Posterior cingulate gyrus (tissue), 11 donors: Measurements from ENCODE around the gene LRRC8B.
A peak's percentile ranks its signal among the peaks of the same experiment; 100 is the strongest.
"Not testable (repeated sequence)": the region's sequence is repeated elsewhere in the genome, so short reads cannot be mapped to it uniquely, and the experiment has no call there.

Experiments
- DNase-seq, 10 donors: peaks; one replicate each; pipeline versions ENCODE4 v3.0.0 to v3.0.0-alpha.2; 2020 to 2021; ENCODE audit warnings: mixed read lengths in 3 of 10
- intact Hi-C: fragments of 100-400 bp; cut with DNase I; formaldehyde crosslinking; loops from one replicate; pipeline ENCODE4 v1.15.1; 2023

The LRRC8B gene

DNA sequence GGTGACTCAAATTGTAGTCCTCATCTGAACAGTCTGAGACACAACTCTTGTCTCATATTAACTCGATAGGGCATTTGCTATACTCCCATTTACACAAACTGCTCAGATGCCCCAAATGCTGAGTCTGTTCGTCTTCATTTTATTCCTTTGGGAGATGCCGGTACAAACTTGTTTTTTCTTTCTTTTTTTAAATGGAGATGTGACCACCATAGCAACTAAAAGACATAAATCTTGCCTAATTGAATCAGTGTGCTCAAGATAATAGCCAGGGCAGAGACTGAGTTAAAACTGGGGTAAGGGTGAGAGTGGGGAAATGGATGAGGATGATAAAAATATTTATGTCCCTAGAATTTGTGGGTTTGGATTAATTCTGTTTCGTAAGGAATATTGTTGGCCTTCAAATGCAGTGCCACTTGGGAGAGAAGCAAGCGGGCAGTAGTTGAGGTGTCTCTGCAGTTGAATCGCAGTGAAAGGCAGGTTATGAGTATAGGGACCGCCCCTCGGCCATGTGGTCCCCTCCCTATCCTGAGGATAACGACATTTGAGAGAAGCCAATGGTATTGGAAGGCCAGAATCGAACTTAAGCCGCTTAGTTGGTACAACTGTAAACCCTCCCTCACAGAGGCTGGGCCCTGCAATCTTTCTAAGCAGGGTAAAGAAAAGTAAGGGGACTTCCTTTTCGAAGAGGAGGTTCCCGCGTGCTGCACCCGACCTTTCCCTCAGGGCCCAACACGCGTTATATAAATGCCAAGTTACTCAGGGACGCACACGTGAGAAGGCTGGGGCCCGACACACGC, 859 bp upstream of the LRRC8B start:
- DNase-seq = peak in 1 of 10 donors; percentile 24
- intact Hi-C loops = loop anchor here (1.0 to 5.0 kb wide), 2 partner anchors 110 to 239 kb away; partner anchors contain the start of gene LRRC8C

DNA sequence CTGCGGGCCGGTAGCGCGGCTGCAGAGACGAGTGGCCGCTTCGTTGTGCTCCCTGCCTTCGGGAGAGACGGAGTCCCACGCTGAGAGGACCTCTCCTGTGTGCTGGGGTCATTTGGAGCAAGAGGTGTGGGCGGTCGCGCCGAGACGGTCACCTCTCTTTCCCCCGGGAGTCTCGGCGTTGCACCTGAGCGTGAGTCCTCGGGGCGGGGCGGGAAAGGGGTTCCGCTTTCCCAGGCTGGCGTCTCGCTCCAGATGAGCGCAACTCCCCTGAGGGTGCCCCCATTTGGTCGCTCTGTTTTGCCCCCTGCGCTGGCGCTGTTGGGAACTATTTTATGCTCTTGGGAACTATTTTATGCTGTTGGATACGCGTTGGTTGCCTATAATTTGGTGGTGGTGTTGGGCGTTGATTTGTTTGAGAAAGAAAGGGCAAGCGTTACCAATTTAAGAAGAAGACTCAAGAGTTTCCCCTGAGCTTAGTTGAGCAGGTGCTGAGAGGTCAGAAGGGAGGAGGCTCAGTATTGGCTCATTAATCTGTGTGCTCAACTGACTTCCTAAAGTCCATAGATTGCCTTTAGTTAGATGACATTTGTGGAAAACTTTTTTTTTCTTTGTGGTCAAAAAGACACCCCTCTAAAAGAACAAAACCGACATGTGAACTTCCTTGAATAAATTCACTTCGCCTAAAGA, 683 bp downstream of the LRRC8B start:
- peak; percentile 21 to 90 (median 42) for DNase-seq
- intact Hi-C loops = no loop called here

DNA sequence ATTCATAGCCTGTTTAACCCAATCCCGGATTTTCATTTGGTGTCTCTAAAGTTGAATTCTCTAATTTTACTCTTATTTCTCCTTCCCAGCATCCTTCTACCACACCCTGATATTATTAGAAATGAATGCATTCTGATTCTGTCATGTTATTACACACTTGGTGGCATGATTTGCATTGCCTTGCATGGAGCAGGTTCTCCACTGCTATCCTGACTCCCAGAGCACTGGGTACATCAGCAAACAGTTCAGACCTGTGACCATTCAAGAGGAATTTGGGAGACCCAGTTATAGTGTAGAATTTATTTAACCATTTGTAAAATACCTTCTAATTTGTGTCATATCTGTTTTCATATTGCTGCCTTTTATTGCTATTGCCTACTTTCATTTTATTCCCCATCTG, 2.6 kb downstream of the LRRC8B start:
- intact Hi-C loops = no loop called here
- no peak for DNase-seq

DNA sequence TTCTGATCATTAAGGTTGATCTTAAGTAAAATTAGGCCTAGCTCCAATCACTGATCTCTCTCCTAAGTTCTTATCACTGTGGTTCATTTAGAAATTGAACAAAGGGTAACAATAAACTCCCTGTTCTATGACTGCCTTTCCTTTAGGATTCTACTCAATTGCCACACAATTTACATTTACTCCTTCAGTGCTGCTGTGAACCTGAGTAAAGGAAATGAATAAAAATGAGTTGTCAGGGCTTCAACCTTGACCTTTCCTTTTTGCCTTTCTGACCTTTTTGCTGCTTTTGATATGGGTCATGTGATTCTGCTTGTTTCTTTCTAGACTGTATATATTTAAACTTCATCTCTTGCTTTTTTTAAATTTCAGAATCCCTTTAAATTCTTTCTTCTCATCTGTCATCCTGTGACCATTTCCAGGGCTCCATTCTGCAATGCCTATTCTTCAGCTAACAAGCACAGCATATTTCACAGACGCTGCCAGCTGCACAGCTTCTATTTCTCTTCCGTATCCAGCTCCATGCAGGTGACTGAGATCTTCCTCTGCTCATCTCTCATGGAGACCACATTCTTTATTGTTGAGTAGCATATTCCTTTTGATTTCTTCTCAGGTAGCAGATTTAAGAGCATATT, 3.2 kb downstream of the LRRC8B start:
- intact Hi-C loops = no loop called here
- peak in 1 of 10 donors; percentile 22 for DNase-seq

DNA sequence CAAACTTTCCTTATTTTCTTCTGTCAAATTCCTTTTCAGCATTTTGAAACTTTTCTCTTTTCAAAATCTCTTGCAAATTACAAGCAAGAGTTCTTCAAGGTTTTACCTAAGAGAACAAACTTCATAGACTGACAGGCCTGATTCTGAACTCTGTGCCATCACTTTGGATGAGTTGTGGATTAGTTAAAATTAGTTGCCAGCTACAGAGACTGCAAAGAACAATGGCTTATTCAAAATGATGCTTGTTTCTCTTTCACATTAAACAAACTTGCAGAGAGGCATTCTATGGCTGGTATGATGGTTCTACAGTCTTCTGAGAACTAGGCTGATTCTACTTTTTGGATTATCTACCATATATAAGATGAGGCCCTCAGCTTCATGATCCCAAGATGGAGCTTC, 3.8 kb downstream of the LRRC8B start:
- no peak for DNase-seq
- intact Hi-C loops = no loop called here

DNA sequence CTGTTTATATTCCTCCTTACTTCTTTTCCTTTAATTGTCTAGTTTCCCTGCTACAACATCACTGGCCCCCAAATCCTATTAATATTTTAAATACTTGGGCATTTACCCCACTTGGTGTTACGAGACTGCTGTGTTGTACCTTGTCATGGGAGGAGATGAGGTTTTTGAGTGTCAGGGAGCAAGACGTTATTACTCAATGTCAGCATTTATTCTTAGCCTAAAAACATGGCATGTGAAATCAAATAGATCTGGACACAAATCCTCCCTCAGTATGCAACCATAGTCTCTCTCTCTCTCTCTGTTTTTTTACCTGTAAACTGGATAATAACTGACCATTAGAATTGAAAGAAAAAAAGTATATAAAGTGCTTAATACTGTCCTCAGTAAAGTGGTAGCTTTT, 4.6 kb downstream of the LRRC8B start:
- DNase-seq = no peak
- intact Hi-C loops = no loop called here

DNA sequence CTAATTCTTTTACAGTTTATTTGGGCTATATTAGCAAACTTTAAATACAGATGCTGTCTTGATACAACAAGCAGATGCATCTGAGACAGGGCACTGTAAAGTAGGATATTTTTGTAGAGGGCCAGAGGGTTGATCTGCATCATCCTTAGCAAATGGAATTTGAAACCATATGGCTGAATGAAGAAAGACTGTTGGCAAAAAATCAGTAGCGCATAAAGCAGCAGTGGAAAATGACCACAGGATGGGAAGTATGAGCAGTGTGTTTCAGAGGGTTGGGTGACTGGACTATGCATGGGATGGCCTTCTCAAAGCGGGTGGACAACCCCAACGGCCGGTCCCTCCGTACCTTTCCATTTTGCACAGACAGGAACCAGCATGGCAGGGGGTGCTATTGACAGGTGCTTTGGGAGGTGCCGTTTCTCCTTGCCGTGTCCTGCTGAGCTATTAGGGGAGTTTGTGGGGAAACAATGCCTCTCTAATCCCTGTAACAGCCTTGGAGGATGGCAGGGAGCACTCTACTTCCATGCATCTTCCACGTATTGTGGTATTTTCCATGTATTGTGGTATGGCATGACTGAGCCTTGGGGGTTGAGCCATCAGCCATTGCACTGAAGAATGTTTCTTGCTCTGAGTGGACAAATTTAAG, 5.9 kb downstream of the LRRC8B start:
- intact Hi-C loops = no loop called here
- DNase-seq = no peak

DNA sequence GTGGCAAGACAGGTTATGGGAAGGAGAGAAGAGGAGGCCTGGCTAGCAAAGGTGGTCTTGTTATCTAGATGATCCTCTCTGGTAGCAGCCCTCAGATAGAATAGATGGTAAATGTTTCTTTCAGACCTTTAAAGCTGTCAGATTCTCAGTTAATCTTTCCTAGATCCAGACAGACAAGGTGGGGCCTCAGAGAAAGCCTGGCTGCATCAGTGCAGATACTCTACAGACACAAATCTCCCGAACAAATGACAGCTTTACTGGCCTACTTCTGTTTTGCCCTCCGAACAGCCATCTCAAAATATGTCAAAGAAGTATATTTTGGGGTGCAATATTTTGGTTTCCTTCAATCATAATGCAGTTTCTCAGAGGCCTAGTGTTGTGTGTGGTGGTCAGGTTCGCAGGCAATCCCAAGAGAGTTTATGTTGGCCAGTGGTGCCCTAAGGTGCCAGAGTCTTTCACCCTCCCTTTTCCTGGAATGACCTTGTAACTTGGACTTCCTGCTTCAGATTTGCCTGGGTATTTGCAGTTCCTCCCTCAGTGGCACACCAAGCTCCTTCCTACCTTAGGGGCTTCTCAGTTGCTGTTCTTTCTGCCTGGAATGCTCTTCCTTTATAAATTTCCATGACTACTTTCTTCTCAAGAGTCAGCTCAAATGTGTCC, 7.0 kb downstream of the LRRC8B start:
- DNase-seq = no peak
- intact Hi-C loops = no loop called here

DNA sequence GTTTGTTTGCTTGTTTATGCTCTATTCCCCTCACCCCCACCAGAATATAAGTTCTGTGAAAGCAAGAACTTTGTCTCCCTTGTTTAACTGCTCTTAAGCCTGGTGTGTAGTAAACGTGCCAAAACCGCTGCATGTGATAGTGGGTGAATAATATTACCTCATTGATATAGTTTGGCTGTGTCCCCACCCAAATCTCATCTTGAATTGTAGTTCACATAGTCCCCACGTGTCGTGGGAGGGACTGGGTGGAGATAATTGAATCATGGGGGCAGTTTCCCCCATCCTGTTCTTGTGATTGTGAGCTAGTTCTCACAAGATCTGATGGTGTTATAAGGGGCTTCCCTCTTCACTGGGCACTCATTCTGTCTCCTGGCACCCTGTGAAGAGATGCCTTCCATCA, 7.6 kb downstream of the LRRC8B start:
- intact Hi-C loops = no loop called here
- no peak for DNase-seq

DNA sequence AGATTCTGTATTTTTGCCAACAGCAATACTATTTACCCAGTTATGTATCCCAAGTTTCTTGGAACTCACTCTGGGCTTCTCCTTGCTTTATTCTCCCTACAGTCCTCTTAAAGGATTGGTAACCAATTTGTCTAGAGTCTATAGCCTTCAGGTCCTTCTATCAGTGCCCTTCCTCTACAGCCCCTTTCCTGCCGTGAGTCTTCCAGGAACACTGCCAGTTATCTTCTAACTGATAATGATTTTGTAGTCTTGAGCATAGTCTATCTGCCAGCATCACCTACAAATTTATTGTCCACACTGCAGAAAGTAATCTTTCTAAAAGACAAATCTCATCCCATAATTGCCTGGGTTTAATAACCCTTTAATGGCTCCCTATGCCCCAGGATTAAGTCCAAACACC, 8.2 kb downstream of the LRRC8B start:
- intact Hi-C loops = no loop called here
- no peak for DNase-seq

DNA sequence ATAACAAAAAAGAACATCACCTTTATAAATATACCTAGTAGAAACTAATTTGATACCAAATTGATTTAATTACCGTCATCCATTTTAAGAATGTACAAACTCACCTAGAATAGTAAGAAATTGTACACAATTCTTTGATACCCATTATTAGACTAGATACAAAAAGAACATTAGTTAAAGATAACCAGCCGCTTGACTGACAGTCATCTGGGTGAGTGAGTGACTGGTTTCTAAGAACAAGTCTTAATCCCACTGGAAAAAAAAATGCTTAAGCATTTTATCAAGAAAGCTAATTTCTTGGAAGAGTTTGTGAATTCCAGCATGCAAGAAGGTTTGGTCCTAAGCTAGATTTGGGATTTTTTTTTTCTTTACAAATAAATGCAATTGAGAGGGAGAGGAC, 10.9 kb downstream of the LRRC8B start:
- intact Hi-C loops = no loop called here
- DNase-seq = no peak

DNA sequence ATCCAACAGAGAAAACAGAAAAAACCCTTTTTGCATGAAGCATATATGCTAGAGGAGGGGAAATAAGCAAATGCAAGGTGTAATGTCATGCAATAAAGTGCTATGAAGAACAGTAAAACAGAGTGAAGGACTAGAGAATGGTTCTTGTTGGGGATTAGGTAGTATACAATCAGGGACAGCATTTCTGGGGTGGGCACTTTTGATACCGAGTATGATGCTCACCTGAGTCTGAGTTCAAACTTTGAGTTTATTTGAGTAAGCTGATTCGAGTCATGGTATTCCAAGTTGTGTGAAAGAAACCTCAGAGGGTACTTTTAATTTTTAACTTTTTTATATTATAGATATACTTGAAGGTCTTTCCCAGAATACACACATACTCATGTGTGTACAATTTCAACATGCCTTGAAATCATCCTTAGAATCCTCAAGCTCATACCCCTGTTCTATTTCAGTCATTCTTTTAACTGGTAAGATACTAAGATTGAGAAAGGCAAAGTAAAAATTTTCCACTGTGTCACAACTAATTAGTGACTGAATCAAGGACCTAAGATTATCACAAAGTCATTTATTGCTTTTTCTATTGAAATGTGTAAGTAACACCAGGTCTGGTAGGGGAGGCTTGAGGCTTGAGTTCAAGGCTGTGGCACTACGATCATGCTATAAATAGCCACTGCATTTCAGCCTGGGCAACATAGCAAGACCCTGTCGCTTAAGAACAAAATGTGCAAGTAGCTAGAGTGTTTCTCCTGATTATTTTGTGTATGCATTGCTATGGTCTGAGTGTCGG, 12.1 kb downstream of the LRRC8B start:
- DNase-seq = no peak
- intact Hi-C loops = no loop called here

DNA sequence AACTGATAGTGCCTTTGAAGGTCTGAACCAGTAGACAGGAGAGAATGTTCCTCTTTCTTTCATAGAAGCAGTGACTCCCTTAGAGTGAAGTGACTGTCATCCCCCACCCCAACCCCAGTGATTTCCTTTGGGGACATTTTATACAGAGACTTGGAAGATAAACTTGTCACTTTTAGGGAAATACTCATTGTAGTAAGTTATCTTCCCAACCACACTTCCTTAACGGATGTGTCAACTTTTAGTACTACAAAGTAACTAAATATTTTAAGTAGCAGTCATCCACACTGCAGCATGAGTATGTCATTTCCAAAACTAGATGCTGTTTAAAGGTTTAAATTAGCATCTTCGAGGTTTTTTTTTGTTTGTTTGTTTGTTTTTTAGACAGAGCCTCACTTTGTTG, 13.7 kb downstream of the LRRC8B start:
- intact Hi-C loops = no loop called here
- DNase-seq = no peak

DNA sequence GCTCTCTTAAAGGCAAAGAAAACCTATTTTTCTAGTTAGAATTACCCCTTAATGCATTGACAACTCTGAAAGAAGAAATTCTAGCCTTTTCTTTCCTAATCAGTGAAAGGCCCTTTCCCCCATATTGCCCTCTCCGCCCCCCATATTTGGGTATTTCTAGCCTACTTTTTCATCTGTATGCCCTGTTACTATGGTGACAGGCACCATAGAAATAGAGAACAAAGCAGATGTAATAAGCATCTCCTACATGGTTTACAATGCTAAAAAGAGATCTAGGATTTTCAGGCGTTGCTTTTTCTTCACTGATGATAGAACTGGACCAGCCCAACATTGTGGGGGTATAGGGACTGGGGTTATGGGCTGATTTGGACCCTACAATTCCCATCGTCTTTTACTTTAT, 14.5 kb downstream of the LRRC8B start:
- intact Hi-C loops = no loop called here
- DNase-seq = no peak

DNA sequence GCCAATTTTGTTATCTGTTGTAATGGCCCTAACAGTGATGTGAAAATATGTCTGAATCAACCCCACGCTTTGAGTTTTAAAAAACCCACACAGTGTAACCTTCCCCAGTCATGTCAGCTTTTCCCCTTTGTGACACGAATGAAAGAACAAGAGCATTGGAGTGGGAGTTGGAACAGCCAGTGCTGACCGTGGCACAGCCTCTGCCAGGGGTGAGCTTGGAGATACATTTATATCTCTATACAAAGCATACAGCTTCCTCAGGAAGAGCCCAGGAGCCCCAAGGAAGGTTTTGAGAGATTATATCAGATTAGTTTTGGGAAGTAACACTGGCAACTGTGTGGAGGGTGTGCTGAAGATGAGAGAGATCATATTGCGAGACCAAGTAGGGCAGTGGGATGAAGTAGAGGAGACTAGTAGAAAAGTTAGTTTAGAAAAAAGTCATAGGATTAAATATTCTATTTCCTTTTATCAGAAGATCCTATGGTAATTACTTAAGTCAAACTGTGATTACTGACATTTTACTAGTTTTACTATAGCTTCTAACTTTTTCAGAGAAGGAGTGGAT, 15.9 kb downstream of the LRRC8B start:
- intact Hi-C loops = no loop called here

DNA sequence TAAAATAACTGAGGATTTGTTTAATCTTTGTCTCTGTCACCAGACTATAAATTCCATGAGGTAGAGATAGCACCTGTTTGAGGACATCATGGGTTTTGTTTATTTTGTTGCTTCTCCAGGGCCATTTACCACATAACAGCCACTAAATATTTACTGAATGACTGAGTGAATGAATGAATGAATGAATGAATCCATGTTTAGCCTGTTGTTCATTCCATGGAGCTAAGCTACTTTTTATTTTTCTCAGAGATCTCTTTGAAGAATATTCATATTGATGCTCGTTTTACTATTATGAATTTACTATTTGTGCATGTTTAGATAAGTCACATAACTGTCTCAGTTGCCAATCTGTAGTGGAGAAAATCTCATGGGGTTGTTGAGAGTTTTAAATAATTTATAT, 17.7 kb downstream of the LRRC8B start:
- intact Hi-C loops = no loop called here
- DNase-seq = no peak

More for the DNA sequence above, 15.9 kb downstream of the LRRC8B start:
- DNase-seq = peak in 1 of 10 donors; percentile 81

DNA sequence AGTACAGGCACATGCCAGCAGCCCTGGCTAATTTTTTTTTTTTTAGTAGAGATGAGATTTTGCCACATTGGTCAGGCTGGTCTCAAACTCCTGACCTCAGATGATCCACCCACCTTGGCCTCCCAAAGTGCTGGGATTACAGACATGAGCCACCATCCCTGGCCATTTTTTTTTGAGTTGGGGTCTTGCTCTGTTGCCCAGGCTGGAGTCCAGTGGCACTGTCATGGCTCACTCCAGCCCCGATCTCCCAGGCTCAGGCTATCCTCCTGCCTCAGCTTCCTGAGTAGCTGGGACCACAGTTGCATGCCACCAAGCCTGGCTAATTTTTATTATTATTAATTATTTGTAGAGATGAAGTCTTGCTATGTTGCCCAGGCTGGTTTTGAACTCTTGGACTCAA, 19.0 kb downstream of the LRRC8B start:
- DNase-seq, intact Hi-C loops: not testable (repeated sequence)

DNA sequence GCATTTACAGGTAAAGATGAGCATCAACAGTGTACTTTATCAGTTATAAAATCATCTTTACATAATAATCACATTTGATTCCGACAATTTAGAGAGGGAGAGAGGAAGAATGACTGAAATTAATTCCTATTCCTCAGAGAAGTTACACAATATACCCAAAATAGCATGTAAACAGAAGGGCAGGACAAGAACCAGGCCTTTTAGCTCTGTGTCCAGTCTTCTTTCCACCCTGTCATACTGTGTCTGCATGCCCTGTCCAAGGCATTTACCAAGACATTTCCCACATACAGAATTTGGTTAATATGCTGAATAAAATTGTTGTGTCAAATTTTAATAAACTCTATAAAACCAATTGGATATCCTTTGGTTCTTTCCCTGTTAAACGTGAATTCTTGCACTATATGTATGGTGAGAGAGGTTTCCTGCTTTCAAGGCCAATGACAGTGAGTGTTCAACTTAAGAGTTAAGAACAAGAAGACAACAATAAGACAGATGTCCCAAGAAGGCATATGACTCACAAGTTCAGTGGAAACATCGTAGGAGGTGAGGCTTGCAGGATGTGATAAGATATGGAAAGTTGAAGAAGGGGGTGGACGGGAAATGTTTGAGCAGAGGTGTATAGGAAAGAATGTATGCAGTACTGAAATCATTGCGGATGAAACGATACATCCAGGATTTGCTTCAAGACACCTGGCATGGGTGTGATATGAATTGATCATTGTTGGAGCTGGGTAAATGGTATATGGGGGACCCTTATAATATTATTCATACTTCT, 20.8 kb downstream of the LRRC8B start:
- intact Hi-C loops = no loop called here
- DNase-seq = no peak
